ENCODE results near the gene VRK1. TPM values are rescaled to one million over a fixed set of nuclear protein-coding genes. Genes with fewer than 3 reads are reported as not detected.

VRK1 gene
- total RNA-seq, 4 donors from 2014 or later: 9.3 to 12.2 (median 12.1) TPM

GRCh38 chr14:96798956-96799355 lies 1.8 kb downstream of the VRK1 start:
- no peaks in the 10 kb centered on the region for H3K9me3 ChIP-seq
- WGBS: 91% methylated on average over 1 of the region's 1 CpG
- no peak overlapping the region for H3K4me3 ChIP-seq
- no peak for TF ChIP-seq POLR2A (IDR thresholded peaks at IDR 0.05)
- TF ChIP-seq CTCF (IDR thresholded peaks at IDR 0.05): no peak
- no peak for TF ChIP-seq POLR2AphosphoS5 (IDR thresholded peaks at IDR 0.05)
- TF ChIP-seq EP300 (IDR thresholded peaks at IDR 0.05): no peak
- no peaks in the 10 kb centered on the region for H3K27me3 ChIP-seq
- no peaks in the 10 kb centered on the region for H3K36me3 ChIP-seq
- H3K4me1 ChIP-seq: peaks cover 20% of the 10 kb centered on the region
- H3K27ac ChIP-seq: no peak overlapping the region
- DNase-seq (ENCODE audit: low spot score in 2 of 2): no peak

GRCh38 chr14:96799489-96800054 lies 2.4 kb downstream of the VRK1 start:
- H3K27ac ChIP-seq: no peak overlapping the region
- no peaks in the 10 kb centered on the region for H3K27me3 ChIP-seq
- H3K4me3 ChIP-seq: no peak overlapping the region
- DNase-seq (ENCODE audit: low spot score in 2 of 2): no peak
- no peaks in the 10 kb centered on the region for H3K9me3 ChIP-seq
- WGBS: 92% methylated on average over 7 of the region's 7 CpGs
- H3K36me3 ChIP-seq: no peaks in the 10 kb centered on the region
- peaks cover 20% of the 10 kb centered on the region for H3K4me1 ChIP-seq
- TF ChIP-seq POLR2A (IDR thresholded peaks at IDR 0.05) (no peak), POLR2AphosphoS5 (IDR thresholded peaks at IDR 0.05) (no peak), CTCF (IDR thresholded peaks at IDR 0.05) (no peak), EP300 (IDR thresholded peaks at IDR 0.05) (no peak)

GRCh38 chr14:96801931-96802330 lies 4.7 kb downstream of the VRK1 start:
- TF ChIP-seq POLR2A (IDR thresholded peaks at IDR 0.05) (no peak), EP300 (IDR thresholded peaks at IDR 0.05) (no peak)
- H3K36me3 ChIP-seq: no peaks in the 10 kb centered on the region
- no peak overlapping the region for H3K27ac ChIP-seq
- H3K4me1 ChIP-seq: peaks cover 17% of the 10 kb centered on the region
- no peak for DNase-seq (ENCODE audit: low spot score in 2 of 2)
- 93% methylated on average over 5 of the region's 5 CpGs for WGBS
- H3K27me3 ChIP-seq: no peaks in the 10 kb centered on the region
- no peak overlapping the region for H3K4me3 ChIP-seq
- H3K9me3 ChIP-seq: no peaks in the 10 kb centered on the region

- no peak overlapping the region for H3K4me3 ChIP-seq
- H3K27ac ChIP-seq: no peak overlapping the region
- no peaks in the 10 kb centered on the region for H3K36me3 ChIP-seq
- no peaks in the 10 kb centered on the region for H3K27me3 ChIP-seq
- TF ChIP-seq POLR2AphosphoS5 (IDR thresholded peaks at IDR 0.05) (no peak), CTCF (IDR thresholded peaks at IDR 0.05) (no peak), POLR2A (IDR thresholded peaks at IDR 0.05) (no peak), EP300 (IDR thresholded peaks at IDR 0.05) (no peak)
- H3K9me3 ChIP-seq: no peaks in the 10 kb centered on the region
- H3K4me1 ChIP-seq: peaks cover 12% of the 10 kb centered on the region
- DNase-seq (ENCODE audit: low spot score in 2 of 2): no peak
- WGBS: 100% methylated on average over 5 of the region's 5 CpGs
These were observed 5.8 kb downstream of the VRK1 start for GRCh38 chr14:96802963-96803362.

GRCh38 chr14:96803958-96804357 lies 6.8 kb downstream of the VRK1 start:
- WGBS: 81% methylated on average over 2 of the region's 2 CpGs
- H3K9me3 ChIP-seq: no peaks in the 10 kb centered on the region
- no peaks in the 10 kb centered on the region for H3K36me3 ChIP-seq
- H3K27ac ChIP-seq: no peak overlapping the region
- no peak for DNase-seq (ENCODE audit: low spot score in 2 of 2)
- H3K27me3 ChIP-seq: no peaks in the 10 kb centered on the region
- no peak overlapping the region for H3K4me3 ChIP-seq
- TF ChIP-seq POLR2A (IDR thresholded peaks at IDR 0.05) (no peak), EP300 (IDR thresholded peaks at IDR 0.05) (no peak), POLR2AphosphoS5 (IDR thresholded peaks at IDR 0.05) (no peak), CTCF (IDR thresholded peaks at IDR 0.05) (no peak)
- H3K4me1 ChIP-seq: peaks cover 2% of the 10 kb centered on the region

- no peaks in the 10 kb centered on the region for H3K4me1 ChIP-seq
- no peaks in the 10 kb centered on the region for H3K9me3 ChIP-seq
- TF ChIP-seq POLR2AphosphoS5 (IDR thresholded peaks at IDR 0.05) (no peak), CTCF (IDR thresholded peaks at IDR 0.05) (no peak), EP300 (IDR thresholded peaks at IDR 0.05) (no peak), POLR2A (IDR thresholded peaks at IDR 0.05) (no peak)
- H3K36me3 ChIP-seq: no peaks in the 10 kb centered on the region
- 82% methylated on average over 5 of the region's 5 CpGs for WGBS
- H3K27ac ChIP-seq: no peak overlapping the region
- H3K4me3 ChIP-seq: no peak overlapping the region
- no peaks in the 10 kb centered on the region for H3K27me3 ChIP-seq
- DNase-seq (ENCODE audit: low spot score in 2 of 2): no peak
These were observed 7.7 kb downstream of the VRK1 start for GRCh38 chr14:96804895-96805294.

All from suprapubic skin (tissue), 4 donors.